ENCODE results near the gene CNOT1.

Gene CNOT1

GRCh38 chr16:58471209-58471975 is 158.2 kb downstream of the CNOT1 start:
- Histone ChIP-seq H3K9me2 (replicated peaks; ENCODE audit: control insufficient read depth, low read length) (no peaks in the 10 kb centered on the region), H3K9me3 (ENCODE audit: control insufficient read depth, insufficient read depth, low read length) (no peaks in the 10 kb centered on the region), H3K4me1 (ENCODE audit: control insufficient read depth, low read length) (peaks cover 11% of the 10 kb centered on the region), H3K27ac (ENCODE audit: low read depth, low read length) (no peak overlapping the region), H4K20me1 (ENCODE audit: control insufficient read depth, insufficient read depth, low read depth, low read length) (no peaks in the 10 kb centered on the region), H3K4me2 (ENCODE audit: low read length) (no peak overlapping the region), H3K36me3 (ENCODE audit: control insufficient read depth, low read length) (no peaks in the 10 kb centered on the region), H3K4me3 (ENCODE audit: low read length) (no peak overlapping the region), H3K79me2 (ENCODE audit: control insufficient read depth, low read length) (no peaks in the 10 kb centered on the region), H3K27me3 (ENCODE audit: control insufficient read depth, low read length) (peaks cover 18% of the 10 kb centered on the region), H3F3A (ENCODE audit: control insufficient read depth, insufficient read depth) (no peaks in the 10 kb centered on the region)
- TF ChIP-seq EZH2phosphoT487 (IDR thresholded peaks at IDR 0.05; ENCODE audit: borderline replicate concordance, low read length): no peak
- no peak for TF ChIP-seq CTCF (IDR thresholded peaks at IDR 0.05; ENCODE audit: low read depth, low read length, poor library complexity, severe bottlenecking)

Measured in DOHH2 (cell line).